HCT116 (cell line): Measurements from ENCODE around the gene PJA1. TPM values are rescaled to one million over a fixed set of nuclear protein-coding genes. Genes with fewer than 3 reads are reported as not detected.
A peak's percentile ranks its signal among the peaks of the same experiment; 100 is the strongest.

ENCODE experiments used
- ATAC-seq: fragments of 200-7000 bp; cut with Tn5 transposase; 2 replicates; pipeline ENCODE4 v1.9.1; 2020; ENCODE audit warnings: mild to moderate bottlenecking, moderate library complexity
- BruUV-seq: library from RNA; stranded (reverse); fragments of 400-500 nt; replicated peaks from 2 replicates; lab custom pipeline; 2021; lab: Mats Ljungman, UMichigan
- CTCF ChIA-PET: fragments of 300-600 bp; sonication (Branson Sonifier 250); formaldehyde crosslinking; loops from one replicate; lab custom pipeline; 2021; ENCODE audit warnings: antibody characterized with exemption; lab: Charles Lee
- POLR2A ChIA-PET: fragments of 300-600, 350-600 bp; sonication (Branson Sonifier 250); formaldehyde crosslinking; loops from one replicate; lab custom pipeline; 2021; ENCODE audit warnings: antibody characterized with exemption; lab: Charles Lee
- RAD21 ChIA-PET, 2 experiments: fragments of 300-600 bp; sonication (Branson Sonifier 250); formaldehyde crosslinking; loops; one replicate each; lab custom pipeline; 2023; ENCODE audit warnings: low total read pairs in 2 of 2; ENCODE audit not compliant: uncharacterized antibody in 2 of 2, unreplicated experiment in 2 of 2, low non-redundant PET in 1 of 2; lab: Charles Lee
- DNase-seq: peaks from one replicate; pipeline ENCODE4 v3.0.0-alpha.2; 2010; ENCODE audit warnings: low read depth, low spot score
- H2AFZ ChIP-seq: fragments of 200-600 bp; shearing (Covaris generic), sonication (generic); 2 replicates; pipeline ENCODE4 v1.6.1; 2017; ENCODE audit warnings: low read depth, mixed run types, mixed read lengths, antibody characterized with exemption, low read length; ENCODE audit not compliant: poor library complexity, severe bottlenecking
- H3K27ac ChIP-seq: 2 replicates; pipeline ENCODE4 v1.5.1; 2012; ENCODE audit warnings: low read depth, low read length
- H3K27me3 ChIP-seq: fragments of 200-600 bp; sonication (generic); 2 replicates; pipeline ENCODE4 v1.6.1; 2016; ENCODE audit warnings: mixed run types, low read length, mixed read lengths; ENCODE audit not compliant: insufficient read depth
- H3K36me3 ChIP-seq, 2 experiments: fragments of 200-500 bp in 1 of 2; fragments of 200-600 bp in 1 of 2; sonication (Bioruptor generic) in 1 of 2; sonication (generic) in 1 of 2; 2 replicates each; pipeline versions ENCODE4 v1.5.1 to v1.6.1; 2014 to 2016; ENCODE audit warnings: low read length in 2 of 2, inconsistent platforms in 1 of 2, mixed read lengths in 1 of 2, mixed run types in 1 of 2; ENCODE audit not compliant: insufficient read depth in 2 of 2, control insufficient read depth in 1 of 2
- H3K4me1 ChIP-seq, 2 experiments: fragments of 200-600 bp in 1 of 2; sonication (generic) in 1 of 2; 2 replicates each; pipeline versions ENCODE4 v1.5.1 to v1.6.1; 2012 to 2017; ENCODE audit warnings: low read length in 2 of 2, inconsistent platforms in 1 of 2, mild to moderate bottlenecking in 1 of 2, mixed read lengths in 1 of 2, mixed run types in 1 of 2, moderate library complexity in 1 of 2; ENCODE audit not compliant: insufficient read depth in 2 of 2, control insufficient read depth in 1 of 2
- H3K4me2 ChIP-seq: fragments of 200-600 bp; sonication (generic); 2 replicates; pipeline ENCODE4 v1.6.1; 2017; ENCODE audit warnings: mixed run types, low read length, mixed read lengths
- H3K4me3 ChIP-seq, 2 experiments: fragments of 200-600 bp in 1 of 2; sonication (generic) in 1 of 2; replicated peaks in 1 of 2; 2 replicates each; pipeline ENCODE4 v1.5.1; 2011 to 2016; ENCODE audit warnings: low read length in 2 of 2, control low read depth in 1 of 2, low read depth in 1 of 2, mild to moderate bottlenecking in 1 of 2, mixed read lengths in 1 of 2, mixed run types in 1 of 2
- H3K79me2 ChIP-seq: fragments of 200-600 bp; sonication (generic); 2 replicates; pipeline ENCODE4 v1.6.1; 2017; ENCODE audit warnings: mild to moderate bottlenecking, mixed run types, low read length, moderate library complexity, mixed read lengths; ENCODE audit not compliant: insufficient read depth
- H3K9ac ChIP-seq: fragments of 200-600 bp; sonication (generic); 2 replicates; pipeline ENCODE4 v1.6.1; 2016; ENCODE audit warnings: low read length, mixed read lengths
- H3K9me2 ChIP-seq: fragments of 200-600 bp; sonication (generic), shearing (Covaris generic); 2 replicates; pipeline ENCODE4 v1.6.1; 2017; ENCODE audit warnings: mixed run types, mild to moderate bottlenecking, moderate library complexity; ENCODE audit not compliant: insufficient read depth
- H3K9me3 ChIP-seq, 2 experiments: fragments of 200-500 bp in 1 of 2; fragments of 200-600 bp in 1 of 2; sonication (Bioruptor generic) in 1 of 2; sonication (generic) in 1 of 2; 2 replicates each; pipeline ENCODE4 v1.6.1; 2014 to 2017; ENCODE audit warnings: low read length in 2 of 2, mixed read lengths in 2 of 2, inconsistent platforms in 1 of 2, low read depth in 1 of 2, mild to moderate bottlenecking in 1 of 2, mixed run types in 1 of 2, moderate library complexity in 1 of 2; ENCODE audit not compliant: control insufficient read depth in 1 of 2, insufficient read depth in 1 of 2
- H4K20me1 ChIP-seq: fragments of 200-600 bp; sonication (generic), shearing (Covaris generic); 2 replicates; pipeline ENCODE4 v1.6.1; 2017; ENCODE audit warnings: mixed run types, mild to moderate bottlenecking, moderate library complexity; ENCODE audit not compliant: insufficient read depth
- ATF3 ChIP-seq: IDR thresholded peaks from 2 replicates; pipeline ENCODE4 v1.6.1; 2012
- CEBPB ChIP-seq: IDR thresholded peaks from 2 replicates; pipeline ENCODE4 v1.6.1; 2012; ENCODE audit warnings: low read depth
- ELF1 ChIP-seq: IDR thresholded peaks from 2 replicates; pipeline ENCODE4 v1.6.1; 2012; ENCODE audit warnings: low read depth, borderline replicate concordance
- EZH2 ChIP-seq: fragments of 200-600 bp; sonication (generic); IDR thresholded peaks from 2 replicates; pipeline ENCODE4 v1.6.1; 2017; ENCODE audit warnings: antibody characterized with exemption, mixed run types
- EZH2phosphoT487 ChIP-seq: fragments of 200-600 bp; IDR thresholded peaks from 2 replicates; pipeline ENCODE4 v1.6.1; 2018; ENCODE audit warnings: antibody characterized with exemption, borderline replicate concordance
- FOSL1 ChIP-seq: IDR thresholded peaks from 2 replicates; pipeline ENCODE4 v1.6.1; 2012; ENCODE audit warnings: low read depth
- JUND ChIP-seq: IDR thresholded peaks from 2 replicates; pipeline ENCODE4 v1.6.1; 2012
- MAX ChIP-seq: IDR thresholded peaks from 2 replicates; pipeline ENCODE4 v1.6.1; 2012
- POLR2AphosphoS5 ChIP-seq: IDR thresholded peaks from 2 replicates; pipeline ENCODE4 v1.6.1; 2011; ENCODE audit warnings: mild to moderate bottlenecking, low read depth, low read length, moderate library complexity
- SP1 ChIP-seq: IDR thresholded peaks from 2 replicates; pipeline ENCODE4 v1.6.1; 2012; ENCODE audit warnings: low read depth
- ZFX ChIP-seq: fragments of 450-650 bp; IDR thresholded peaks from 2 replicates; pipeline ENCODE4 v1.6.1; 2017
- intact Hi-C: fragments of 100-400 bp; cut with micrococcal nuclease; formaldehyde crosslinking; loops from 2 replicates; pipeline ENCODE4 v1.10.0; 2022
- total RNA-seq: library from RNA; stranded (reverse); gene quantifications from one replicate; pipeline ENCODE4 v1.2.1, GENCODE V29; 2021; ENCODE audit not compliant: unreplicated experiment
- TF ChIP-seq, protein P1 (sequence below), 3 experiments: fragments of 200-600 bp in 1 of 3; sonication (generic) in 1 of 3; IDR thresholded peaks in 2 of 3; conservative IDR thresholded peaks in 1 of 3; 2 replicates each; pipeline ENCODE4 v1.5.1; 2012 to 2017; ENCODE audit warnings: low read depth in 2 of 3, low read length in 2 of 3, antibody characterized with exemption in 1 of 3, borderline replicate concordance in 1 of 3, control low read depth in 1 of 3, mild to moderate bottlenecking in 1 of 3, mixed read lengths in 1 of 3, mixed run types in 1 of 3, moderate library complexity in 1 of 3; ENCODE audit not compliant: insufficient read depth in 1 of 3
- TF ChIP-seq, protein P2 (sequence below): IDR thresholded peaks from 2 replicates; pipeline ENCODE4 v1.6.1; 2012; ENCODE audit warnings: low read depth

Gene PJA1
- total RNA-seq, 1 experiment from 2014 or later, result 15.7 TPM

DNA sequence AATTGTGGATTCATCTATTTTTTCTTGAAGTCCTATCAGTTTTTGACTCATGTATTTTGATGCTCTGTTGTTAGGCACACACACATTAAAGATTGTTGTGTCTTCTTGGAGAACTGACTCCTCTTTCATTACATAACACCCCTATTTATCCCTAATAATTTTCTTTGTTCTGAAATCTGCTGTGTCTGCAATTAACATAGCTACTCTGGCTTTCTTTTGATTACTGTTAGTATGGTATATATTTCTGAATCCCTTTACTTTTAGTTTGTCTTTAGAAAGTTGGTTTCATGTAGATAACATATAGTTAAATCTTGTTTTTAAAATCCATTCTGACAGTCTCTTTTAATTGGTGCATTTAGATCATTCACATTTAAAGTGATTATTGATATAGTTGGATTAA is 5.1 kb upstream of the PJA1 start:
- Histone ChIP-seq H3K4me2 (no peak overlapping the region), H3K27me3 (no peaks in the 10 kb centered on the region), H3K36me3 (no peaks in the 10 kb centered on the region), H3K4me3 (no peak overlapping the region), H3K27ac (no peak overlapping the region), H3K79me2 (no peaks in the 10 kb centered on the region), H3K9ac (no peak overlapping the region), H3K4me1 (no peaks in the 10 kb centered on the region), H4K20me1 (no peaks in the 10 kb centered on the region), H3K9me2 (no peaks in the 10 kb centered on the region), H2AFZ (no peak overlapping the region), H3K9me3 (no peaks in the 10 kb centered on the region)
- ChIA-PET POLR2A (no interaction called here), RAD21 (no interaction called here), CTCF (no interaction called here)
- intact Hi-C loops, result no loop called here
- BruUV-seq, result no TSS peak
- DNase-seq, result no peak
- no peak for ATAC-seq
- TF ChIP-seq ATF3, result no peak

DNA sequence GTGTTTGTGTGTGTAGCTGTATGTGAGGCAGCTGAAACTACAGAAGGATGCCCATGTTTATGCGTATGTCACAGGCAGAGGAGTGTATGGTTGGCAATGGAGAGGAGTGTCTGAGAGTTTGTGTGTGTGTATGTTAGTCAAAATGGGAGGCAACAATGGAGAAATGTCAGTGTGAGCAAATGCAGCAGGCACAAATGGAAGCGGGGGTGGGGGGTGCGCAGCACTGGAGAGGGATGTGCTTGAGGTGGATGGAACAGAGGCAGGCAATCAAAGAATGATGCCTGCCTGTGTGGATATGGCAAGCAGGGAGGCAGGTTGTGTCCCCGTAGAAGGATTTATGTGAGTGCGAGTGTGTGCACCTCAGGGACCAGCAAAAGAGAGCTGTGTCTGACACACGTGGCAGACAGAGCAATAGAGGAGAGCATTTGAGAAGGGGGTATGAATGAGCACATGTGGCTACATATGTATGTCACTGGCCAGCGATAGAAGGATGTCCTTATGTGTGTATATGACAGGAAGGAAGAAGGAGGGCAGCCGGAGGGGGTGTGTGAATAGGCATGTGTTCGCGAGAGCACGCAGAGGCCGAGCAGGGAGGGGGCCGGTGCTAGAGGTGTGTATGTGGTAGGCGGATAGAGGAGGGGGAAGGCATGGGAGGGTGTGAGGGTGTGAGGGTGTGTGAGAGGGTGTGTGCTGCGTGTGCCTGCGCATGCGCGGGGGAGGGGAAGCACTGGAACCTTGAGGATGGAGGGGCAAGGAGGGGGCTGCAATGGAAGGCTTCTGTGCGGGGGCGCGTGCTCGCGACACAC is 1.1 kb downstream of the PJA1 start:
- H3K9me3 ChIP-seq, result no peaks in the 10 kb centered on the region
- no peak overlapping the region for H3K27ac ChIP-seq
- no peaks in the 10 kb centered on the region for H3K9me2 ChIP-seq
- no peak overlapping the region for H3K9ac ChIP-seq
- H3K27me3 ChIP-seq, result no peaks in the 10 kb centered on the region
- no peak for DNase-seq
- peaks cover 0 to under 1% of the 10 kb centered on the region in 2 experiments; a peak in 1 of 4 replicates for H3K4me1 ChIP-seq
- TF ChIP-seq CEBPB, result no peak
- no peak for TF ChIP-seq EZH2phosphoT487
- TF ChIP-seq, protein P1, sequence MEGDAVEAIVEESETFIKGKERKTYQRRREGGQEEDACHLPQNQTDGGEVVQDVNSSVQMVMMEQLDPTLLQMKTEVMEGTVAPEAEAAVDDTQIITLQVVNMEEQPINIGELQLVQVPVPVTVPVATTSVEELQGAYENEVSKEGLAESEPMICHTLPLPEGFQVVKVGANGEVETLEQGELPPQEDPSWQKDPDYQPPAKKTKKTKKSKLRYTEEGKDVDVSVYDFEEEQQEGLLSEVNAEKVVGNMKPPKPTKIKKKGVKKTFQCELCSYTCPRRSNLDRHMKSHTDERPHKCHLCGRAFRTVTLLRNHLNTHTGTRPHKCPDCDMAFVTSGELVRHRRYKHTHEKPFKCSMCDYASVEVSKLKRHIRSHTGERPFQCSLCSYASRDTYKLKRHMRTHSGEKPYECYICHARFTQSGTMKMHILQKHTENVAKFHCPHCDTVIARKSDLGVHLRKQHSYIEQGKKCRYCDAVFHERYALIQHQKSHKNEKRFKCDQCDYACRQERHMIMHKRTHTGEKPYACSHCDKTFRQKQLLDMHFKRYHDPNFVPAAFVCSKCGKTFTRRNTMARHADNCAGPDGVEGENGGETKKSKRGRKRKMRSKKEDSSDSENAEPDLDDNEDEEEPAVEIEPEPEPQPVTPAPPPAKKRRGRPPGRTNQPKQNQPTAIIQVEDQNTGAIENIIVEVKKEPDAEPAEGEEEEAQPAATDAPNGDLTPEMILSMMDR (IDR thresholded peaks at IDR 0.05 in 2 of 3, conservative IDR thresholded peaks at IDR 0.05 in 1 of 3; ENCODE audit: borderline replicate concordance in 1 of 3, insufficient read depth in 1 of 3, low read depth in 2 of 3, low read length in 2 of 3), result no peak
- TF ChIP-seq, protein P2, sequence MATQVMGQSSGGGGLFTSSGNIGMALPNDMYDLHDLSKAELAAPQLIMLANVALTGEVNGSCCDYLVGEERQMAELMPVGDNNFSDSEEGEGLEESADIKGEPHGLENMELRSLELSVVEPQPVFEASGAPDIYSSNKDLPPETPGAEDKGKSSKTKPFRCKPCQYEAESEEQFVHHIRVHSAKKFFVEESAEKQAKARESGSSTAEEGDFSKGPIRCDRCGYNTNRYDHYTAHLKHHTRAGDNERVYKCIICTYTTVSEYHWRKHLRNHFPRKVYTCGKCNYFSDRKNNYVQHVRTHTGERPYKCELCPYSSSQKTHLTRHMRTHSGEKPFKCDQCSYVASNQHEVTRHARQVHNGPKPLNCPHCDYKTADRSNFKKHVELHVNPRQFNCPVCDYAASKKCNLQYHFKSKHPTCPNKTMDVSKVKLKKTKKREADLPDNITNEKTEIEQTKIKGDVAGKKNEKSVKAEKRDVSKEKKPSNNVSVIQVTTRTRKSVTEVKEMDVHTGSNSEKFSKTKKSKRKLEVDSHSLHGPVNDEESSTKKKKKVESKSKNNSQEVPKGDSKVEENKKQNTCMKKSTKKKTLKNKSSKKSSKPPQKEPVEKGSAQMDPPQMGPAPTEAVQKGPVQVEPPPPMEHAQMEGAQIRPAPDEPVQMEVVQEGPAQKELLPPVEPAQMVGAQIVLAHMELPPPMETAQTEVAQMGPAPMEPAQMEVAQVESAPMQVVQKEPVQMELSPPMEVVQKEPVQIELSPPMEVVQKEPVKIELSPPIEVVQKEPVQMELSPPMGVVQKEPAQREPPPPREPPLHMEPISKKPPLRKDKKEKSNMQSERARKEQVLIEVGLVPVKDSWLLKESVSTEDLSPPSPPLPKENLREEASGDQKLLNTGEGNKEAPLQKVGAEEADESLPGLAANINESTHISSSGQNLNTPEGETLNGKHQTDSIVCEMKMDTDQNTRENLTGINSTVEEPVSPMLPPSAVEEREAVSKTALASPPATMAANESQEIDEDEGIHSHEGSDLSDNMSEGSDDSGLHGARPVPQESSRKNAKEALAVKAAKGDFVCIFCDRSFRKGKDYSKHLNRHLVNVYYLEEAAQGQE, result no peak
- TF ChIP-seq SP1, result no peak
- no peak for TF ChIP-seq FOSL1
- no peak for TF ChIP-seq EZH2
- TF ChIP-seq JUND, result no peak
- TF ChIP-seq ZFX, result no peak
- TF ChIP-seq POLR2AphosphoS5, result no peak
- no peak for TF ChIP-seq MAX
- no peak for TF ChIP-seq ELF1
- RAD21 ChIA-PET, result no interaction called here
- CTCF ChIA-PET, result no interaction called here
- POLR2A ChIA-PET, result no interaction called here
- no TSS peak for BruUV-seq
- no peaks in the 10 kb centered on the region for H4K20me1 ChIP-seq
- no peak overlapping the region for H2AFZ ChIP-seq
- intact Hi-C loops, result no loop called here
- no peaks in the 10 kb centered on the region; a peak in 1 of 4 replicates for H3K36me3 ChIP-seq
- ATAC-seq, result no peak
- H3K79me2 ChIP-seq, result no peaks in the 10 kb centered on the region
- H3K4me3 ChIP-seq, result peak overlapping the region; percentile 65 to 73
- peak overlapping the region; percentile 74; the same call in 1 of the 2 replicates for H3K4me2 ChIP-seq
